GM12872 (cell line): Measurements from ENCODE around the gene PHF20.

Source experiments
- CTCF ChIP-seq: IDR thresholded peaks from 3 replicates; pipeline ENCODE4 v1.5.1; 2011; ENCODE audit warnings: low read depth, mild to moderate bottlenecking, low read length, moderate library complexity; ENCODE audit not compliant: insufficient read depth

The PHF20 gene

GRCh38 chr20:35878113-35878625 is 106.4 kb downstream of the PHF20 start:
- TF ChIP-seq CTCF = no peak

GRCh38 chr20:35881676-35882075 is 109.9 kb downstream of the PHF20 start:
- TF ChIP-seq CTCF = no peak

- TF ChIP-seq CTCF = no peak
Observed at GRCh38 chr20:35883336-35883777, 111.5 kb downstream of the PHF20 start.

GRCh38 chr20:35883778-35884540 is 112.1 kb downstream of the PHF20 start:
- TF ChIP-seq CTCF = peak; percentile 76

- TF ChIP-seq CTCF = no peak
Observed at GRCh38 chr20:35884541-35884865, 112.7 kb downstream of the PHF20 start.

- TF ChIP-seq CTCF = no peak
Observed at GRCh38 chr20:35885212-35885611, 113.4 kb downstream of the PHF20 start.

GRCh38 chr20:35886537-35886936 is 114.7 kb downstream of the PHF20 start:
- TF ChIP-seq CTCF = no peak
